Activated T-helper 17 cell treated with anti-CD3 and anti-CD28 coated beads, Interleukin-2, amount 50 U/mL, for 72 hours (primary cell): ENCODE data around the gene TCEAL4. TPM values are rescaled to one million over a fixed set of nuclear protein-coding genes. Genes with fewer than 3 reads are reported as not detected.
"Not testable (repeated sequence)": the region's sequence is repeated elsewhere in the genome, so short reads cannot be mapped to it uniquely, and the experiment has no call there.

ENCODE experiments used
- ATAC-seq: fragments of 150-1000 bp; cut with Tn5 transposase; replicated peaks from 2 replicates; pipeline ENCODE4 v1.10.0; 2021; ENCODE audit warnings: mild to moderate bottlenecking, moderate library complexity
- H3K27ac Mint-ChIP-seq: one replicate; pipeline ENCODE4 v1.8.0; 2022; ENCODE audit warnings: mixed read lengths
- H3K27me3 Mint-ChIP-seq: one replicate; pipeline ENCODE4 v1.8.0; 2022; ENCODE audit warnings: mixed read lengths
- H3K36me3 Mint-ChIP-seq: one replicate; pipeline ENCODE4 v1.8.0; 2022; ENCODE audit warnings: low read depth, mild to moderate bottlenecking, mixed read lengths
- H3K4me1 Mint-ChIP-seq: one replicate; pipeline ENCODE4 v1.8.0; 2022; ENCODE audit warnings: mixed read lengths
- H3K4me3 Mint-ChIP-seq: one replicate; pipeline ENCODE4 v1.8.0; 2022; ENCODE audit warnings: mild to moderate bottlenecking, mixed read lengths
- H3K9me3 Mint-ChIP-seq: one replicate; pipeline ENCODE4 v1.8.0; 2022; ENCODE audit warnings: mixed read lengths
- total RNA-seq, 2 donors: library from RNA; stranded (reverse); gene quantifications; one replicate each; pipeline ENCODE4 v1.2.3, GENCODE V29; 2022

The TCEAL4 gene
- total RNA-seq, 2 donors from 2014 or later: 9.9 to 14.1 TPM

DNA sequence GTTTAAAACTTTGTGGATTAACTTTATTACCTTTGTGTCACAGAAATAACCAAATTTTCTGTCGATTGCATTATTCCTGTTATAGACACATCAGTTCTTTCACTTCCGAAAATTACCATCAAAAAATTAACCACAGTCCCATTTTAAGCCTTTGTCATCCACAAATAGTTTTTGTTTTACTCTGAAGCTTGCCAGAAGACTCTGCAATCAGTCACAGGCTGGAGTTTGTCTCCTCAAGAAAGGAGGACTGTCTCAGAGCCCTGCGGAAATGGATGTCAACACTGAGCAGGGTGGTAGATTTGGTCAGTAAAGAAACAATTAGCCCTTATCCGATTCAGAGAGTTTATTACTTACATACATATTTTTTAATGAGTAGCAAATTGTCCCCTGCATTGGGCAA is 20.1 kb upstream of the TCEAL4 start:
- Mint-ChIP-seq H3K4me3 (no peak overlapping the region), H3K27me3 (peaks cover 3% of the 10 kb centered on the region), H3K4me1 (no peaks in the 10 kb centered on the region), H3K36me3 (no peaks in the 10 kb centered on the region), H3K27ac (no peak overlapping the region), H3K9me3 (no peaks in the 10 kb centered on the region)
- no peak for ATAC-seq

- Mint-ChIP-seq H3K9me3 (no peaks in the 10 kb centered on the region), H3K27ac (no peak overlapping the region), H3K36me3 (no peaks in the 10 kb centered on the region), H3K27me3 (peaks cover 3% of the 10 kb centered on the region), H3K4me3 (no peak overlapping the region), H3K4me1 (no peaks in the 10 kb centered on the region)
- no peak for ATAC-seq
These were observed 19.6 kb upstream of the TCEAL4 start for GRCh38 chrX:103565752-103566151.

DNA sequence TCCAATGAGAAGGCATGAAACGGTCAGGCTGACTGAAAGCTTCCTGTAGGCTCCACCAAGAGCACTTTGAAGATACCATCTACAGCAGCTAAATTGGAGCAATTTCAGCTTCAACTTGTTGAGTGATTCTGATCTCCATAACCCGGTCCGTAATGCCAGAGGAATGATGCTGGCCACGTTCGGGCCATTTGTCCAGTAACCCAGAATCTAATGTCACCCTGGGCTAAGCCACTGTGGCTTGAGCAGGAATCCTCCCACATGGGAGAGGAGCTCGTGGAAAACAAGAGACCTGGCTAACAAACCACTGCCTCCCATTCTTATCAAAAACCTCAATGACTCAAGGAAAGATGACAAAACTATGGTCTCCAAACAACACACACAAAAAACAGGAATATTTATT is 14.2 kb upstream of the TCEAL4 start:
- H3K36me3 Mint-ChIP-seq: no peaks in the 10 kb centered on the region
- ATAC-seq: no peak
- no peaks in the 10 kb centered on the region for H3K27me3 Mint-ChIP-seq
- no peak overlapping the region for H3K27ac Mint-ChIP-seq
- no peaks in the 10 kb centered on the region for H3K4me1 Mint-ChIP-seq
- H3K9me3 Mint-ChIP-seq: no peaks in the 10 kb centered on the region
- H3K4me3 Mint-ChIP-seq: no peak overlapping the region

DNA sequence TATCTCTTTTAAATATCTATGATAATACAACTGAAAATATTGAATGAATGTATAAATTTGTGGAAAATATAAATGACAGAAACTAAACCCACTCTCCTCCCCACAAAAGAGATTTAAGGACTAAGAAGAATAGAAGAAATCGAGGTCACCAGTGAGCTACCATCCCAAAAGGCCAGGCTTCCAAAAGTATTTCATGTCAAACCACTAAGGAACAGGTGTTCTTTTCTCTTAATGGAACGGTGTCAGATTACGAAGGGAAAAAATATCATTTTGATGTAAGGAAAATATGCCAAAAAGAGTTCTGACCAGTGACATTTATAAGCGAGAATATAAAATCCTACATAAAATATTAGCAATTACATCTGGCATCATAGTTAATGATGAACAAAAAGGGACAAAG is 13.6 kb upstream of the TCEAL4 start:
- no peaks in the 10 kb centered on the region for H3K27me3 Mint-ChIP-seq
- no peaks in the 10 kb centered on the region for H3K36me3 Mint-ChIP-seq
- no peak overlapping the region for H3K27ac Mint-ChIP-seq
- no peak for ATAC-seq
- no peaks in the 10 kb centered on the region for H3K4me1 Mint-ChIP-seq
- no peaks in the 10 kb centered on the region for H3K9me3 Mint-ChIP-seq
- no peak overlapping the region for H3K4me3 Mint-ChIP-seq

GRCh38 chrX:103573202-103573601 is 12.1 kb upstream of the TCEAL4 start:
- H3K4me3 Mint-ChIP-seq: no peak overlapping the region
- ATAC-seq: no peak
- no peaks in the 10 kb centered on the region for H3K9me3 Mint-ChIP-seq
- no peaks in the 10 kb centered on the region for H3K4me1 Mint-ChIP-seq
- H3K36me3 Mint-ChIP-seq: no peaks in the 10 kb centered on the region
- H3K27ac Mint-ChIP-seq: no peak overlapping the region
- no peaks in the 10 kb centered on the region for H3K27me3 Mint-ChIP-seq

DNA sequence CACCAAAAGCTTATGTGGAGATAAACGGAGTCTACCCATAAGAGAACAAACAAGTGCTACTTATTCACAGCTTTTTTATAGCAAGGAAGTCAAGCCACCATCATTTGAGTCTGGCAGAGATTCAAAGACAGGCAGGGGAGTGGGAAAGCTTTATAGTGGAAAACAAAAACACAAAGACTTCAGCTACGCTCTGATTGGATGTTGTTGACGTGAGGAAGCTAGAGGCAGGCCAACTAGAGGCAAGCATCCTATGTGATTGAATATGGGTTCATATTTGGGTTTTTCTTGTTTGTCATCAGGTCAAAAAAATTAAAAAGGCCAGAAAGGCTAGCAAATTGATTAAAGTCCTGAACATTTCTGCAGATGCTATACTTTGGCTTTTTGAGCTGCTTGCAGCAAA is 719 bp upstream of the TCEAL4 start:
- Mint-ChIP-seq H3K4me1 (no peaks in the 10 kb centered on the region), H3K4me3 (peak overlapping the region; percentile 83), H3K36me3 (no peaks in the 10 kb centered on the region), H3K27me3 (peaks cover 3% of the 10 kb centered on the region), H3K27ac (no peak overlapping the region), H3K9me3 (no peaks in the 10 kb centered on the region)
- no peak for ATAC-seq

- no peaks in the 10 kb centered on the region for H3K36me3 Mint-ChIP-seq
- H3K4me1 Mint-ChIP-seq: no peaks in the 10 kb centered on the region
- H3K27me3 Mint-ChIP-seq: no peaks in the 10 kb centered on the region
- H3K4me3 Mint-ChIP-seq: peak overlapping the region; percentile 83
- peak overlapping the region; percentile 87 for H3K27ac Mint-ChIP-seq
- no peaks in the 10 kb centered on the region for H3K9me3 Mint-ChIP-seq
- peak; percentile 17 for ATAC-seq
These were observed 965 bp downstream of the TCEAL4 start for GRCh38 chrX:103586314-103586646.

DNA sequence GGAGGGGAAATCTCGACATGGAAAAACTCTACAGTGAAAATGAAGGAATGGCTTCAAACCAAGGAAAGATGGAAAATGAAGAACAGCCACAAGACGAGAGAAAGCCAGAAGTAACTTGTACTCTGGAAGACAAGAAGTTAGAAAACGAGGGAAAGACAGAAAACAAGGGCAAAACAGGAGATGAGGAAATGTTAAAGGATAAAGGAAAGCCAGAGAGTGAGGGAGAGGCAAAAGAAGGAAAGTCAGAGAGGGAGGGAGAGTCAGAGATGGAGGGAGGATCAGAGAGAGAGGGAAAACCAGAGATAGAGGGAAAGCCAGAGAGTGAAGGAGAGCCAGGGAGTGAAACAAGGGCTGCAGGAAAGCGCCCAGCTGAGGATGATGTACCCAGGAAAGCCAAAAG is 1.3 kb downstream of the TCEAL4 start:
- Mint-ChIP-seq H3K36me3 (no peaks in the 10 kb centered on the region), H3K27ac (no peak overlapping the region), H3K27me3 (no peaks in the 10 kb centered on the region), H3K9me3 (no peaks in the 10 kb centered on the region), H3K4me1 (no peaks in the 10 kb centered on the region), H3K4me3 (peak overlapping the region; percentile 83)
- ATAC-seq: no peak

GRCh38 chrX:103592295-103592694 is 7.0 kb downstream of the TCEAL4 start:
- not testable (repeated sequence) for H3K4me3 Mint-ChIP-seq, H3K4me1 Mint-ChIP-seq, H3K27me3 Mint-ChIP-seq, ATAC-seq, H3K27ac Mint-ChIP-seq, H3K9me3 Mint-ChIP-seq, H3K36me3 Mint-ChIP-seq

DNA sequence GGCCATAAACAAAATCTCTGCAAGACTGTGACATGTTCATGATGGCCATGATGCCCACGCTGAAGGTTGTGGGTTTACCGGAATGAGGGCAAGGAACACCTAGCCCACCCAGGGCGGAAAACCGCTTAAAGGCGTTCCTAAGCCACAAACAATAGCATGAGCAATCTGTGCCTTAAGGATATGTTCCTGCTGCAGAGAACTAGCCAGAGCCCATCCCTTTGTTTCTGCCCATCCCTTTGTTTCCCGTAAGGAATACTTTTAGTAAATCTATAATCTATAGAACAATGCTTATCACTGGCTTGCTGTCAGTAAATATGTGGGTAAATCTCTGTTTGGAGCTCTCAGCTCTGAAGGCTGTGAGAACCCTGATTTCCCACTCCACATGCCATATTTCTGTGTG is 9.9 kb downstream of the TCEAL4 start:
- not testable (repeated sequence) for H3K4me1 Mint-ChIP-seq, ATAC-seq, H3K36me3 Mint-ChIP-seq, H3K27ac Mint-ChIP-seq, H3K27me3 Mint-ChIP-seq, H3K4me3 Mint-ChIP-seq, H3K9me3 Mint-ChIP-seq

GRCh38 chrX:103607364-103608305 is 22.3 kb downstream of the TCEAL4 start, which contains the start of gene TCEAL3:
TCEAL3 (plus strand) TSS chrX:103607963; CDS start chrX:103609065, 1,102 bp downstream.
- Mint-ChIP-seq H3K4me3 (peak within 1 kb of the TSS; percentile 76), H3K36me3 (peaks cover 10% of the 10 kb centered on the region), H3K9me3 (no peaks in the 10 kb centered on the region), H3K27ac (peak within 1 kb of the TSS; percentile 79), H3K27me3 (no peaks in the 10 kb centered on the region), H3K4me1 (peaks cover 5% of the 10 kb centered on the region)
- ATAC-seq: peak; percentile 86

GRCh38 chrX:103608306-103608963 is 23.1 kb downstream of the TCEAL4 start:
- Mint-ChIP-seq H3K27ac (peak overlapping the region; percentile 43), H3K27me3 (no peaks in the 10 kb centered on the region), H3K36me3 (peaks cover 10% of the 10 kb centered on the region), H3K9me3 (no peaks in the 10 kb centered on the region), H3K4me3 (peak overlapping the region; percentile 76), H3K4me1 (peaks cover 5% of the 10 kb centered on the region)
- ATAC-seq: peak; percentile 20

DNA sequence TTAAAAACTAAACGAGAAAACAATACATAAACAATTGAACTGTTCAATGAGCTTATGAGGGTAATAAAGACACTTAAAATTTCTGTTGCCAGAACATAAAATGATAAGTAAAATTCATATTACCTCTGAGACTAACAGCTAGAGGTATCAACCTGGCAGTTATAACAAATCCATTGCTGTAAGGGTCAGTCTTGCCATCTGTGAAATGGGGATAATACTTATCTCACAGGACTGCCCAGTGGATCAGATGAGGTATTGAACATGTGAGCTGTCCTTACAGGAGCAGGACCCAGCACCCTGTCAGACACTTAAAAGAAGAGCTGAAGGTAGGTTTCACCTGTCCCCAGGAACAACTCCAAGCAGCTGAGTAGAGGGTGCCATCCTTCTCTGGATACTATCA is 25.0 kb downstream of the TCEAL4 start:
- Mint-ChIP-seq H3K4me1 (peaks cover 5% of the 10 kb centered on the region), H3K27me3 (no peaks in the 10 kb centered on the region), H3K36me3 (peaks cover 10% of the 10 kb centered on the region), H3K4me3 (no peak overlapping the region), H3K9me3 (no peaks in the 10 kb centered on the region), H3K27ac (no peak overlapping the region)
- ATAC-seq: no peak

DNA sequence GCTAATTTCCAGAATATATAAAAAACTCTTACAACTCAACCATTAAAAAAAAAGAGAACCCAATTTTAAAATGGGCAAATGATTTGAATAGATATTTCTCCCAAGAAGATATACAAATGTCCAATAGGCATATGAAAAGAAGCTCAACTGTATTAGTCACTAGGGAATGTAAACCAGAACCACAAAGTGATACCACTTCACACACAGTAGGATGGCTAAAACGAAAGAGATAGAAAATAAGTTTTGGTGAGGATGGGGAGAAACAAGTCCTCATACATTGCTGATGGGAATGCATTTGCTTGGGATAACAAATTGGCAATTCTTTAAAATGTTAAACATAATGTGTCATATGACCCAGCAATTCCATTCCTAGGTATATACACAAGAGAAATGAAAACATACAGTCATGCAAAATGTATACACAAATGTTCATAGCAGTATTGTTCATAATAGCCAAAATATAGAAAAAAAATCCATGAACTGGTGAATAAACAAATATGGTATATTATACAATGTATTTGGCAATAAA is 28.1 kb downstream of the TCEAL4 start:
- Mint-ChIP-seq H3K4me3 (no peak overlapping the region), H3K36me3 (peaks cover 9% of the 10 kb centered on the region), H3K4me1 (no peaks in the 10 kb centered on the region), H3K9me3 (no peaks in the 10 kb centered on the region), H3K27ac (no peak overlapping the region), H3K27me3 (no peaks in the 10 kb centered on the region)
- no peak for ATAC-seq

- no peak for ATAC-seq
- Mint-ChIP-seq H3K27ac (no peak overlapping the region), H3K27me3 (no peaks in the 10 kb centered on the region), H3K4me3 (no peak overlapping the region), H3K9me3 (no peaks in the 10 kb centered on the region), H3K36me3 (no peaks in the 10 kb centered on the region), H3K4me1 (no peaks in the 10 kb centered on the region)
These were observed 29.7 kb downstream of the TCEAL4 start for GRCh38 chrX:103614999-103615398.
